ENCODE data around the gene AGXT.

The AGXT gene

DNA sequence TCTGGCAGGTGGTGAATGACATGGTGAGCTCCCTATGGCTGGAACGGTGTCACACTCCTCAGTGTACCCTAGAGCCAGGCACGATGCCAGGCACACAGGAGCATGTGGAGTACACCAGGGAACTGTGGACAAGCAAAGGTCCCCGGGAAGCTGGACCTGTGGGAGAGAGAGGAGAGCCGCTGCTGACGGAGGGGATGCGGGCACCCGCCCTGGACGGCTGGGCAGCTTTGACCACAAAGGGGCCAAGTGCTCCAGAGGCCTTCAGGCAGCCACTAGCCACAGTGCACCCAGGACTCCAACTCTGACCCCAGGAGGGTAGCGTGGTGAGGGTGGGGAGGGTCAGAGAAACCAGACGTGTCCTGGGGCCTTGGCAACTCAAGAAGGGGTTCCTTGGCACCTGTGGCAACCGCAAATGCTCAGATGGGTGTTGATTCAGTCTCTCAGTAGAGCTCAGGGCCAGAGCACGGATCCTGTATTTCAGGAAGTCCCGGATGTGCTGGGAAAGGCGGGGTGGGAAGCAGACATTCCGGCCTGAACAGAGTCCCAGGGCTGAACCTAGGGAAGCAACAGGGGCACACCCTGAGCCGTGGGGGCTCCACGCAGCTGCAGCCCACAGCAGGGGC, 29.6 kb downstream of the AGXT start:
- peak; percentile 30 for DNase-seq (ENCODE audit: low read depth)
- no peak overlapping the region for H3K4me3 ChIP-seq (ENCODE audit: low read depth, low read length)
- TF ChIP-seq, protein P1, sequence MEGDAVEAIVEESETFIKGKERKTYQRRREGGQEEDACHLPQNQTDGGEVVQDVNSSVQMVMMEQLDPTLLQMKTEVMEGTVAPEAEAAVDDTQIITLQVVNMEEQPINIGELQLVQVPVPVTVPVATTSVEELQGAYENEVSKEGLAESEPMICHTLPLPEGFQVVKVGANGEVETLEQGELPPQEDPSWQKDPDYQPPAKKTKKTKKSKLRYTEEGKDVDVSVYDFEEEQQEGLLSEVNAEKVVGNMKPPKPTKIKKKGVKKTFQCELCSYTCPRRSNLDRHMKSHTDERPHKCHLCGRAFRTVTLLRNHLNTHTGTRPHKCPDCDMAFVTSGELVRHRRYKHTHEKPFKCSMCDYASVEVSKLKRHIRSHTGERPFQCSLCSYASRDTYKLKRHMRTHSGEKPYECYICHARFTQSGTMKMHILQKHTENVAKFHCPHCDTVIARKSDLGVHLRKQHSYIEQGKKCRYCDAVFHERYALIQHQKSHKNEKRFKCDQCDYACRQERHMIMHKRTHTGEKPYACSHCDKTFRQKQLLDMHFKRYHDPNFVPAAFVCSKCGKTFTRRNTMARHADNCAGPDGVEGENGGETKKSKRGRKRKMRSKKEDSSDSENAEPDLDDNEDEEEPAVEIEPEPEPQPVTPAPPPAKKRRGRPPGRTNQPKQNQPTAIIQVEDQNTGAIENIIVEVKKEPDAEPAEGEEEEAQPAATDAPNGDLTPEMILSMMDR (IDR thresholded peaks at IDR 0.05; ENCODE audit: control insufficient read depth, extremely low read depth, insufficient read depth): no peak

DNA sequence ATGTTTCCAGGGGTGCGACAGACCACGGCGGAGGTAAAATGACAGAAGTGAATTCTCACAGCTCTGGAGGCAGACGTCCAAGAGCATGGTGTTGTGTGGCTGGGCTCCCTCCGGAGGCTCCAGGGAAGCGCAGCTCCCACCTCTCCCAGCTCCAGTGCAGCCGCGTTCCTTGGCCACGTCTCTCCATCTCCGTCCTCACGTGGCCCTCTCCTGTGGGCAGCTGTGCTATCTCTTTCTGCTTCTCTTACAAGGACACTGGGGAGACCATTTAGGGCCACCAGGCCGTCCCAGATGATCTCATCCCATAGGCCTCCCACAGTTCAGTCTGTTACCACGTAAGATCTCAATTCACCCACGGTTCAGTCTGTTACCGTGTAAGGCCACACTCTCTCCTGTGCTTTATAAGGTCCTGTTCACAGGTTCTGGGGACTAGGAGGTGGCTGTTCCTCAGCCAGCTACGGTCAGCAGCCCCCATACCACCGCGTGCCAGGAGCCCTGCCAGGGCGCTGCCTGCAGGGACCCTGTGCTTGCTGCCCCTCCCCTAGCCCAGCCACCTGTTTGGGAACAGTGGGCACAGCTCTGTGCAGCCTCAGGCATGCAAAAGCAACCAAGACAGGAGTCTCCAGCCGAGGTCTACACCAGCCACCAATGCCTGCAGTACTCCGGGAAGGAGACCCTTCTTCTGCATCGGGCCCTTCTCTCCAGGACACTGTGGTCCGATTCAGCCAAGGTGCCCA, 30.3 kb downstream of the AGXT start:
- no peak overlapping the region for H3K4me3 ChIP-seq (ENCODE audit: low read depth, low read length)

DNA sequence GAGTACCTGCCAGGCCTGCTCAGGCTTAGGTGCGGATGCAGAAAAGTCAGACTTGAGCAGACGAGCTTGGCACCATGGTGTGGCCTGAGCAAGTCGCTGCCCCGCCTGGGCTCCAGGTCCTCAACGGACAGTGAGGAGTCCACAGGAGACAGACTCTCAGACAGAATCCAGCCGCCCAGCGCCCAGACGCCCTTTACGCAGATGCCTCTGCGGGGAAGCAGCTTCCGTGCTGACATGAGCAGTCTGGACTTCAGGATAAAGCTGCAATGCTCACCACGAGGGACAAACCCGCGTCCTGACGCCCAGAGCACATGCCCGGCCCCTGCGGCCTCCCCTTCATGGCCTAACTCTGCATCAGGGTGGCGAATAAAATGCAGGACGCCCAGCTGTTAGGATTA, 30.8 kb downstream of the AGXT start:
- no peak for DNase-seq (ENCODE audit: low read depth)
- no peak overlapping the region for H3K4me3 ChIP-seq (ENCODE audit: low read depth, low read length)
- TF ChIP-seq, protein P1 (IDR thresholded peaks at IDR 0.05; ENCODE audit: control insufficient read depth, extremely low read depth, insufficient read depth): no peak

More for the DNA sequence above, 30.3 kb downstream of the AGXT start:
- DNase-seq (ENCODE audit: low read depth): no peak
- TF ChIP-seq, protein P1 (IDR thresholded peaks at IDR 0.05; ENCODE audit: control insufficient read depth, extremely low read depth, insufficient read depth): no peak

DNA sequence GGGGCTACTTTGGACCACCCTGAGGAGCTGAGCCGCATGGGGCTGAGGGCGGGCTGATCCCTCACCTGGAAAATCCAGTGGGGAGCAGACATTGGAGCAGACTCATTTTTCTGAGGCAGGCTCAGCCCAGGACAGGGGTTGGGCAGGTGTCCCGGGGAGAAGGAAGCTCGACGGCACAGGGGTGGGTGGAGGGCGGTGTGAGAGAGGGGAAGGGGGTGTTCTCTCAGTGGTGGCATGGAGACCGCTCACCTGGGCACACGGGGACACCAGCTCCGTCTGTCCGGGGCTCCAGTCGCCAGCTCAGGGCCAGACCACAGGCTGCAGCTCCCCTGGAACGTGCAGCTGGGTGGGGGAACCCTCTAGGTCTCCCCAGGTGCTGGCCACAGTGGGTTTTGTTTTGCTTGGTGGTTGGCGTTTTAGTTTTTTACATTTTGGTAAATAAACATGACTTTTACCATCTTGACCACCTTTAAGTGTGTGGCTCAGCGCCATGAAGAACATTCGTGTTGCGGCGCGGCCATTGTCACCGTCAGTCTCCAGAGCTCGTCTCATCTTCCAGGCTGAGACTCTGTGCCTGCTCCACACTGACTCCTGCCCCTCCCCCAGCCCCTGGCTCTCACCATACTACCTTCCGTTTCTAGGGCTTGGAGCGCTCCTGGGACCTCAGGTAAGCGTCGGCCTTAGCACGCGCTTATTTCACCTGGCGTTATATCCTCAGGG, 31.7 kb downstream of the AGXT start:
- TF ChIP-seq, protein P1 (IDR thresholded peaks at IDR 0.05; ENCODE audit: control insufficient read depth, extremely low read depth, insufficient read depth): no peak
- no peak overlapping the region for H3K4me3 ChIP-seq (ENCODE audit: low read depth, low read length)
- DNase-seq (ENCODE audit: low read depth): no peak

DNA sequence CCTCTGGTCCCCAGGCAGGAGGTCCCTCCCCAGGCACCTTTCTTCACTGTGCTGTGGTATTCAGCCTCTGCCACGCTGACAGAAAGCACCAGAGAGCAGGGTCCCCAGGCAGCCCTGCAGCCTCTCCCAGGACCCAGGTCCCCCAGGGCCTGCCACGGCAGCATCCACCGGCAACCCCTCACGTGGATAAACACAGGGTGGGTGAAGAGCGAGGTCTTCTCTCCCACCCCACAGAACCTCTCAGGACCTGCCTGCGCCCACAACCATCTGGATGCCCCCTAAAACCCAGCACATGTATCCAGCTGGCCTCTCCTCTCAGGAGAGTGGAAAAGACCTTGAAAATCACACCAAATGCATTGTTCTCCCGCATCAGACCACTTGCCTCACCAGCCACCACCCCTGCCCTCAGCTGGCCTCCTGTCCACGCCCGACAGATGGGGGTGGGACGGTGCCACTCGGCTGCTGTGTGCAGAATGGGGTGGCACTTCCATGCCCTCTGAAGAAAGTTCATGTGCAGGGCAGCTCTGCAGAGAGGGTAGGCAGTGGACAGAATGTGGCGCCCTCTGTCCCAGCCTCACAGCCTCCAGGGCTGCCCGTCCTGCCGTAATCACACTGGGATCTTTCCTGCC, 33.5 kb downstream of the AGXT start:
- no peak overlapping the region for H3K4me3 ChIP-seq (ENCODE audit: low read depth, low read length)
- DNase-seq (ENCODE audit: low read depth): no peak
- TF ChIP-seq, protein P1 (IDR thresholded peaks at IDR 0.05; ENCODE audit: control insufficient read depth, extremely low read depth, insufficient read depth): no peak

DNA sequence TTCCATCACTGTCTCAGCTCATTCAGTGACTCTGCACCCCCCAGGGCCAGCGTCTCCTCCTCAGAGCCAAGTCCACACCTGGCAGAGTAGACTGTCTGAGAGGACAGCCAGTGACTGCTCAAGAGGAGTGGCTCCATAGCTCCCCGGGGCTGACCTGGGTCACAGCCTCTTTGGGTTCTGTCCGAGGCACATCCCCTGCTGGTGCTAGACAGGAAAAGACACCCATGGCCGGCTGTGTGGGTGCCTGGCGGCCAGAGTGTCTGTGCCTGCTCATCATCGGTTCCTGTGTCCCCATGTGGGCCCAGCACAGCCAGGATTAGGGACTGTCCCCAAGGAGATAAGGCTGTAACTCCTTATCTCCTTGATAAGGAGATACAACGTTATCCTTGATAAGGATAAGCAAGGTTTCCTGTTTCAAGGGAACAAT, 34.0 kb downstream of the AGXT start:
- TF ChIP-seq, protein P1 (IDR thresholded peaks at IDR 0.05; ENCODE audit: control insufficient read depth, extremely low read depth, insufficient read depth): no peak
- no peak for DNase-seq (ENCODE audit: low read depth)
- no peak overlapping the region for H3K4me3 ChIP-seq (ENCODE audit: low read depth, low read length)

Measured in LNCaP clone FGC (cell line).